ENCODE measurements around the gene RARRES2.
"Not testable (repeated sequence)": the region's sequence is repeated elsewhere in the genome, so short reads cannot be mapped to it uniquely, and the experiment has no call there.

DNA sequence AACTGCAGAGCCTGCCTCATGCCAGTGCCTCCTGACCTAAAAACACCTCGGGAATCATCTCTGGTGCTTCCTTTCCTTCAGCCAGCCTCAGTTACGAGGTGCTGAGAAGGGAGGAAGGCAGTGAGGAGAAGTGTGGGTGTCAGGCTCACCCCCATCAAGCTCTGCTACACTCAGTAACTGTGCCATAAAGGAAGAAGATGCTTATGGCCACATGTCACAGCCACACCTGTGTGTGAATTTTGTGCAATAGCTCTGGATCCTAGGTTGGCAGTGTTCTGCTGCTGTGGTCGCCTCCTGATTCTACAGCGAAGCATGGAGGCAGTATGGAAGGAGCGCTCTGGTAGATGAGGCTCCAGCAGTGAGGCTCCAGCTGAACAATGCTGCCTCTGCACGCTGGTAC, 52.6 kb downstream of the RARRES2 start:
- not testable (repeated sequence) for TF ChIP-seq EZH2phosphoT487 (IDR thresholded peaks at IDR 0.05; ENCODE audit: insufficient read depth, low read depth); EZH2 (IDR thresholded peaks at IDR 0.05; ENCODE audit: insufficient read depth, poor library complexity, severe bottlenecking)

All from GM23248 (cell line).